ENCODE data around the gene CBY3.
"Not testable (repeated sequence)": the region's sequence is repeated elsewhere in the genome, so short reads cannot be mapped to it uniquely, and the experiment has no call there.

Gene CBY3

GRCh38 chr5:179668391-179668790 lies 12.4 kb downstream of the CBY3 start:
- Histone ChIP-seq H3K79me1 (ENCODE audit: low read length) (no peaks in the 10 kb centered on the region), H3K9ac (ENCODE audit: low read length) (no peak overlapping the region), H2AK5ac (ENCODE audit: low read length) (no peak overlapping the region), H2BK120ac (ENCODE audit: insufficient read depth, low read length, poor library complexity) (no peak overlapping the region), H3K27ac (ENCODE audit: low read depth, low read length) (no peak overlapping the region), H2BK12ac (ENCODE audit: low read length) (no peak overlapping the region), H4K12ac (ENCODE audit: low read depth, low read length) (no peak overlapping the region), H3K27me3 (ENCODE audit: insufficient read depth, low read length) (no peaks in the 10 kb centered on the region), H3K4me2 (ENCODE audit: low read length) (no peak overlapping the region), H3K23ac (ENCODE audit: low read length) (no peak overlapping the region), H3K36me3 (ENCODE audit: control insufficient read depth in 1 of 2, insufficient read depth in 2 of 2, low read length in 2 of 2) (peaks cover 4 to 5% of the 10 kb centered on the region in 2 experiments), H3K79me2 (ENCODE audit: control insufficient read depth, insufficient read depth, low read length, poor library complexity) (no peaks in the 10 kb centered on the region), H3K4ac (ENCODE audit: low read depth, low read length) (no peak overlapping the region), H3K4me3 (ENCODE audit: low read depth, low read length) (no peak overlapping the region), H4K8ac (ENCODE audit: low read depth, low read length) (no peak overlapping the region), H3K18ac (ENCODE audit: low read length) (no peak overlapping the region), H4K91ac (ENCODE audit: low read depth, low read length) (no peak overlapping the region), H2BK5ac (ENCODE audit: low read depth, low read length, poor library complexity) (no peak overlapping the region), H3K14ac (ENCODE audit: low read length) (no peak overlapping the region), H2AFZ (ENCODE audit: insufficient read depth, low read length, poor library complexity) (no peak overlapping the region), H3K4me1 (ENCODE audit: control insufficient read depth in 1 of 2, insufficient read depth in 2 of 2, low read length in 2 of 2) (peaks cover 0 to 2% of the 10 kb centered on the region in 2 experiments), H3K9me3 (ENCODE audit: insufficient read depth, low read depth, low read length) (peaks cover 1% of the 10 kb centered on the region)
- DNase-seq: peak; percentile 37 to 68
- no CpG with 5 or more reads among the region's 7 CpGs for WGBS (ENCODE audit: extremely low coverage, insufficient coverage, insufficient read length)

DNA sequence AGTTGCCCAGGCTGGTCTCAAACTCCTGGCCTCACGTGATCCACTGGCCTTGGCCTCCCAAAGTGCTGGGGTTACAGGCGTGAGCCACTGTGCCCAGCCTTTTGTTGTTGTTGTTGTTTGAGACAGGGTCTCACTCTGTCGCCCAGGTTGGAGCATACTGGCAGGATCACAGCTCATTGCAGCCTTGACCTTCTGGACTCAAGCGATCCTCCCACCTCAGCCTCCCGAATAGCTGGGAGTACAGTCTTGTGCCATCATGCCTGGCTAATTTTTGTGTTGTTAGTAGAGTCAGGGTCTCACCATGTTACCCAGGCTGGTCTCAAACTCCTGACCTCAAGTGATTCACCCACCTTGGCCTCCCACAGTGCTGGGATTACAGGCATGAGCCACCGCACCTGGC lies 19.2 kb downstream of the CBY3 start:
- H4K8ac ChIP-seq (ENCODE audit: low read depth, low read length); H3K36me3 ChIP-seq (ENCODE audit: control insufficient read depth in 1 of 2, insufficient read depth in 2 of 2, low read length in 2 of 2); H3K4ac ChIP-seq (ENCODE audit: low read depth, low read length); H2BK120ac ChIP-seq (ENCODE audit: insufficient read depth, low read length, poor library complexity); H3K4me1 ChIP-seq (ENCODE audit: control insufficient read depth in 1 of 2, insufficient read depth in 2 of 2, low read length in 2 of 2); H3K79me1 ChIP-seq (ENCODE audit: low read length); H3K9ac ChIP-seq (ENCODE audit: low read length); H3K4me3 ChIP-seq (ENCODE audit: low read depth, low read length); H3K27me3 ChIP-seq (ENCODE audit: insufficient read depth, low read length); H3K18ac ChIP-seq (ENCODE audit: low read length); H3K14ac ChIP-seq (ENCODE audit: low read length); H3K27ac ChIP-seq (ENCODE audit: low read depth, low read length); H3K79me2 ChIP-seq (ENCODE audit: control insufficient read depth, insufficient read depth, low read length, poor library complexity); DNase-seq; H4K12ac ChIP-seq (ENCODE audit: low read depth, low read length); H4K91ac ChIP-seq (ENCODE audit: low read depth, low read length); H2AK5ac ChIP-seq (ENCODE audit: low read length); H3K4me2 ChIP-seq (ENCODE audit: low read length); H2AFZ ChIP-seq (ENCODE audit: insufficient read depth, low read length, poor library complexity); H3K23ac ChIP-seq (ENCODE audit: low read length); H3K9me3 ChIP-seq (ENCODE audit: insufficient read depth, low read depth, low read length); H2BK5ac ChIP-seq (ENCODE audit: low read depth, low read length, poor library complexity); H2BK12ac ChIP-seq (ENCODE audit: low read length): not testable (repeated sequence)
- WGBS (ENCODE audit: extremely low coverage, insufficient coverage, insufficient read length): no CpG with 5 or more reads among the region's 6 CpGs

GRCh38 chr5:179658179-179658856 lies 22.5 kb downstream of the CBY3 start:
- not testable (repeated sequence) for H2BK12ac ChIP-seq (ENCODE audit: low read length)

GRCh38 chr5:179657302-179658178 lies 23.3 kb downstream of the CBY3 start:
- not testable (repeated sequence) for H4K91ac ChIP-seq (ENCODE audit: low read depth, low read length); H3K36me3 ChIP-seq (ENCODE audit: control insufficient read depth in 1 of 2, insufficient read depth in 2 of 2, low read length in 2 of 2); H2BK120ac ChIP-seq (ENCODE audit: insufficient read depth, low read length, poor library complexity); H2AFZ ChIP-seq (ENCODE audit: insufficient read depth, low read length, poor library complexity); H3K27ac ChIP-seq (ENCODE audit: low read depth, low read length); H3K4me3 ChIP-seq (ENCODE audit: low read depth, low read length); H3K23ac ChIP-seq (ENCODE audit: low read length); H2AK5ac ChIP-seq (ENCODE audit: low read length); H3K4ac ChIP-seq (ENCODE audit: low read depth, low read length); H3K18ac ChIP-seq (ENCODE audit: low read length); H2BK5ac ChIP-seq (ENCODE audit: low read depth, low read length, poor library complexity); H3K4me1 ChIP-seq (ENCODE audit: control insufficient read depth in 1 of 2, insufficient read depth in 2 of 2, low read length in 2 of 2); H3K14ac ChIP-seq (ENCODE audit: low read length); H3K9me3 ChIP-seq (ENCODE audit: insufficient read depth, low read depth, low read length); H4K8ac ChIP-seq (ENCODE audit: low read depth, low read length); H3K27me3 ChIP-seq (ENCODE audit: insufficient read depth, low read length); H3K9ac ChIP-seq (ENCODE audit: low read length); DNase-seq; H4K12ac ChIP-seq (ENCODE audit: low read depth, low read length); H3K79me1 ChIP-seq (ENCODE audit: low read length); H2BK12ac ChIP-seq (ENCODE audit: low read length); H3K79me2 ChIP-seq (ENCODE audit: control insufficient read depth, insufficient read depth, low read length, poor library complexity)
- H3K4me2 ChIP-seq (ENCODE audit: low read length): peak overlapping the region; percentile 50
- no CpG with 5 or more reads among the region's 50 CpGs for WGBS (ENCODE audit: extremely low coverage, insufficient coverage, insufficient read length)

More at GRCh38 chr5:179658179-179658856, 22.5 kb downstream of the CBY3 start:
- not testable (repeated sequence) for H3K14ac ChIP-seq (ENCODE audit: low read length); H4K91ac ChIP-seq (ENCODE audit: low read depth, low read length); H3K79me2 ChIP-seq (ENCODE audit: control insufficient read depth, insufficient read depth, low read length, poor library complexity); H3K27ac ChIP-seq (ENCODE audit: low read depth, low read length); H3K4me1 ChIP-seq (ENCODE audit: control insufficient read depth in 1 of 2, insufficient read depth in 2 of 2, low read length in 2 of 2); H3K27me3 ChIP-seq (ENCODE audit: insufficient read depth, low read length); H2BK5ac ChIP-seq (ENCODE audit: low read depth, low read length, poor library complexity); H3K4ac ChIP-seq (ENCODE audit: low read depth, low read length); H2AK5ac ChIP-seq (ENCODE audit: low read length); H3K23ac ChIP-seq (ENCODE audit: low read length); H3K36me3 ChIP-seq (ENCODE audit: control insufficient read depth in 1 of 2, insufficient read depth in 2 of 2, low read length in 2 of 2); H3K9me3 ChIP-seq (ENCODE audit: insufficient read depth, low read depth, low read length); H4K12ac ChIP-seq (ENCODE audit: low read depth, low read length); H3K79me1 ChIP-seq (ENCODE audit: low read length); H3K9ac ChIP-seq (ENCODE audit: low read length); H3K18ac ChIP-seq (ENCODE audit: low read length); H2BK120ac ChIP-seq (ENCODE audit: insufficient read depth, low read length, poor library complexity)
- Histone ChIP-seq H3K4me3 (ENCODE audit: low read depth, low read length) (peak overlapping the region; percentile 59), H4K8ac (ENCODE audit: low read depth, low read length) (peak overlapping the region; percentile 1), H3K4me2 (ENCODE audit: low read length) (peak overlapping the region; percentile 71), H2AFZ (ENCODE audit: insufficient read depth, low read length, poor library complexity) (peak overlapping the region; percentile 30)
- peak; percentile 17 to 61 for DNase-seq
- no CpG with 5 or more reads among the region's 29 CpGs for WGBS (ENCODE audit: extremely low coverage, insufficient coverage, insufficient read length)

Measured in trophoblast cell (in vitro differentiated cells and primary cell).